GM20000 (cell line): ENCODE results near the gene EPB41L3.

ENCODE experiments used
- DNase-seq: peaks from one replicate; pipeline ENCODE4 v3.0.0; 2012; ENCODE audit warnings: low spot score
- TF ChIP-seq, protein P1 (sequence below): IDR thresholded peaks from 2 replicates; pipeline ENCODE4 v1.5.1; 2012; ENCODE audit warnings: mild to moderate bottlenecking, control low read depth; ENCODE audit errors: extremely low read depth, missing control alignments

Gene EPB41L3

DNA sequence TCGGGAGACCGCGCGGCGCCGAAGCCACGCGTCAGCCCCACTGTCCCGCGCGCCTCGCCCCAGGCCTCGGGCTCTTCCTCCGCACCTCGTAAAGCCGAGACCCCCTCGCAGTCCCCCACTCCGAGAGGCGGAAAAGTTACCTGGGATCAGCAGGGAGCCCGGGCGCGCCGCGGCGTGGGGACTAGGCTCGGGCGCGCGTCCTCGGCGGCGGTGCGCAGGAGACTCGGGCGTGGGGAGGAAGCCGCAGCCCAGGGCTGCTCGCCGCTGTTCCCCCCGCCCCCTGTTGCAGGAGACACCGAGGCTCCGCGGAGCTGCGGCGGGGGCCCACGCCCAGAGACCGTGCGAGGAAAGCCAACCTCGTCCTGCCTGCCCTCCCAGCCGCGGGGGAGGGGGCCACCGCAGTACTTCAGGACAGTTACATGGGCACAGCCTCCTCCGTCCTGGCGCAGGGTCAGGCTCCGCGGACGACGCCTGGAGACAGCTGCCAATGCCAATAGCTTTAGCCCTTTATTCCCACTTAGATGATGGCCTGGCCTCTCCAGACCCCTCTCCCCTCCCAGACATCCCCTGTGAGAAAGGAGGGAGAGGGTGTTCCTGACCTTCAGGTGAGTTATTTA lies at the start of gene EPB41L3:
EPB41L3 (minus strand) TSS at position 225 of the 617 bp plus-strand sequence. CDS start 54,814 bp downstream, outside the sequence.
- TF ChIP-seq, protein P1, sequence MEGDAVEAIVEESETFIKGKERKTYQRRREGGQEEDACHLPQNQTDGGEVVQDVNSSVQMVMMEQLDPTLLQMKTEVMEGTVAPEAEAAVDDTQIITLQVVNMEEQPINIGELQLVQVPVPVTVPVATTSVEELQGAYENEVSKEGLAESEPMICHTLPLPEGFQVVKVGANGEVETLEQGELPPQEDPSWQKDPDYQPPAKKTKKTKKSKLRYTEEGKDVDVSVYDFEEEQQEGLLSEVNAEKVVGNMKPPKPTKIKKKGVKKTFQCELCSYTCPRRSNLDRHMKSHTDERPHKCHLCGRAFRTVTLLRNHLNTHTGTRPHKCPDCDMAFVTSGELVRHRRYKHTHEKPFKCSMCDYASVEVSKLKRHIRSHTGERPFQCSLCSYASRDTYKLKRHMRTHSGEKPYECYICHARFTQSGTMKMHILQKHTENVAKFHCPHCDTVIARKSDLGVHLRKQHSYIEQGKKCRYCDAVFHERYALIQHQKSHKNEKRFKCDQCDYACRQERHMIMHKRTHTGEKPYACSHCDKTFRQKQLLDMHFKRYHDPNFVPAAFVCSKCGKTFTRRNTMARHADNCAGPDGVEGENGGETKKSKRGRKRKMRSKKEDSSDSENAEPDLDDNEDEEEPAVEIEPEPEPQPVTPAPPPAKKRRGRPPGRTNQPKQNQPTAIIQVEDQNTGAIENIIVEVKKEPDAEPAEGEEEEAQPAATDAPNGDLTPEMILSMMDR = no peak
- DNase-seq = no peak

DNA sequence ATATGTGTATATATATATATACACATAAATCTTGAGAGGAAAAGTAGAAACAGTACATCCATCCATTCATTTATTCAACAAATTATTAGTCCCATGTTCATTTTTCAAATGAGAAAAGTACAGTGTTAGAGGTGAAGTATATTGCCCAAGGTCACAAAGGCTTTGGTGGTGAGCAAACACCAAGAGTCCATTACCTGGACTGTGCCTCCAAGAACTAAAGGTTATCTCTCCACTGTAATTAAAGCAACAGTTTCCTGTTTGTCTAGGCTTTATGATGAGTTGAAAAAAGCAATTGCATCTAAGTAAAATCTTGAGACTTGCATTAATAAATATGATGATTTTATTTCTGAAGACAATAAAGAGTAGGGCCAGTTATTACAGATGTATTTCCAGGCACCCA lies 44.7 kb upstream of the EPB41L3 start:
- TF ChIP-seq, protein P1 = no peak
- no peak for DNase-seq

DNA sequence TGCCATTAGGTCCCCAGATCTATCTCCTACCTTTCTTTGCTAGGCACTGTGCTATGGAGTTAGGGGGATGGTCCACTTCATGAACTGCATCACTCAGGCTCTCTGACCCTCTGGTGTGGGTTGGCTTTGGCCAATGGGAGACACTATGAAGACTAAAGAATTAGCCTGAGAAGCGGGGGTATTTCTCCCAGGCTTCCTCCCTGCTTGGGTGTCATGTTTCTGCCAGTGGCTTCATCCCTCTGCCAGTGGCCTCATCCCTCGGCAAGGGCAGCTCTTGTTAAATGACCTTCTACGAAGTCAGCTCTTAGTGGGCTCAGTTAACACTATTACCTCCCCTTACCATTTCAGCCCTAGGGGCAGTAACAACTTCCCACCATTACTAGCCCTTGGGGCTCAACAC lies 41.9 kb upstream of the EPB41L3 start:
- TF ChIP-seq, protein P1 = no peak
- DNase-seq = no peak

DNA sequence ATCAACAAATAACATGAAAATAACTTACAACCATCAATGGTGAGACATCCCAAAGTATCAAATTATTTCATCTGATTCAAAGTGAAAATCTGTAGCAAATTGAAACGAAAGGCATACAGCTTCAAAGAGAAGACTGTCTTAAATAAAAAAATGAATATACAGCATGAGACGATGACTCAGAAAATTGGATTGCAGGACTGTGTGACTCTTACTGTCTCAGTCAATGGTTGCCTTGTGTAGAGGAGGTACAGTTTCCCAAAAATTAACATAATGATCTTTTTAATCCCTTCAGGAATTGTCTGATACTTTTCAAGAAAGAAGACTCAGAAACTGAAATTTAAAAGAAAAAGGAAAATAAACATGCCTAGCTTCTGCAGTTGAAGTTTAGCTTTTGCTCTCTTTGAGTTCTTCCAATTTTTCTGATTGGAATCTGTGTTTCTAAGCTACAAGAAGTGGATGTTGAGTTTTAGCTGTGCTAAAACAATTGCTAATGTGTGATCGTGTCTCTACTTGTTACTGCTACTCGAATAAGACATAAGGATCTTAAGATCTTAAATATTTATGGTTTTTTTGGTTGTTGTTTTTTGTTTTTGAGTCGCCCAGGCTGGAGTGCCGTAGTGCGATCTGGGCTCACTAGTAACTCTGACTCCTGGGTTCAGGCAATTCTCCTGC lies 41.1 kb upstream of the EPB41L3 start:
- no peak for DNase-seq
- TF ChIP-seq, protein P1 = no peak

DNA sequence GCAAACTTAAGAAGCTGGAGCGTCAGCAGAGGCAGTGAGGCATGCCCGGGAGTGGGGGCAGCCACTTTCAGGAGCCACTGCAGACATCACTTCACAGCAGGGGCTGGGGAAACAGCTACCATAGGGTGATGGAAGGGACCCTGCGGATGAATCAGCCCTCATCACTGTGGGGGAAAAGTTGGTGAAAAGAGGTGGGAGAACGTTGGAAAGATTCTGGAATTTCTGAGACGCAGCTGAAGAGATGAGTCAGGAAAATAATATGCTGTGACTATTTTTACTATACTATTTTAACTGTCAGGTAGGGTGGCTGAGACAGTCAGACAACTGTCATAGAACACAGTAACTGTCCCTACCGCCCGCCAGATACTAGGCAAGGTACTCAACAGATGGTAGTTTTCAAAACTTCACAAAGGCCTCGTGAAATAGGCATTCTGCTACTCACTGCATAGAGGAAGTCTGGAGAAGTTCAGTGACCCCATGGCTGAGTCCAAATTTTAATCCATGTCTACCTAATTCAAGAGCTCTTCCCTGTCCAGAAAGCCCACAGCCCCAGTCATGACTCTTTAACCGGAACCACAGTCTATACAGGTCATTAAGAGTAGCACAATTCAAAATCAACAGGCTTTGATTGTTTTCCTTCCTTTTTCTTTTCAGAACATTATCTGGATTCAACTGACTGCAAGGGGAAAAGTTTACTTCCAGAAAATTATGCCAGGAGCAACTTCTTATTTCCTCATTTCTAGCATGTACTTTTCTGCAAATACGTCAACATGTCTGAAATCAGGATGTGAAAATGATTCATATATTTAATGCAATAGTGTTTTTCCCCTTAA lies 39.3 kb upstream of the EPB41L3 start:
- TF ChIP-seq, protein P1 = no peak
- no peak for DNase-seq

DNA sequence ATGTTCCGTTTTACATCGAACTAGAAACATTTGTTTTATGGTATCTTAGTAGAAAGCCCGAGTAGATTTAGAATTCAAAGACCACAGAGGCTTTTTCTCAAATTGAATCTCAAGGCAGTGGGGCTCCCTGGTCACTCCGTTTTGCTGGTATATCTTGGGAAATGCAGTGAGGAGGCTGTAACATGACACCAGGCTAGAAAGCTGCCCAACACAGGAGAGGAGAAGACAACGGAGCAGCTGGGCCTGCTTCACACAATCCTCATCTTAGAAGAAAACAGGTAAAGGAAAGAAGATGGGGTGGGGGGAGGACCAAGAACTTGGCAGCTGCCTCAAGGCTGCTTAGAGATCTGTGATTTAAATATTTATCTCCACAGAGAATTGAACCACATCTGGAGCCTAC lies 38.3 kb upstream of the EPB41L3 start:
- TF ChIP-seq, protein P1 = no peak
- no peak for DNase-seq

DNA sequence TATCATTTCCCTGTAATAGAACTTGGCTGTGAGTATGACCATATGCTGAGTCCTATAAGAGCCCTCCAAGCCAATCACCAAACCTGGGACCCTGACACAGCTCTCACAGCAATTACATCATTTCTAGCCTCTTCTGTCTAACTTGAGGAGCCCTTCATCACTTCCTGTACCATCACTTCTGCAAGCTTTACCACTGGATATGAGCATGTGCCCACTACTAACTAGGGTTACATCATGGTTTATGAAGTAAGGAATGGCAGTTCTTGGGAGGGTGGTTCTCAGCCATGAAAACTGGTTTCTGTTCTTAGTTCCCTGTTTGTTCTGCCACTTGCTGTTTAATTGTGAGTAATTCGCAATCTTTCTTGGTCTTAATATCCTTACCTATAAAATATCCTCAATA lies 31.0 kb upstream of the EPB41L3 start:
- DNase-seq = no peak
- TF ChIP-seq, protein P1 = no peak
